NCI-H1105 (cell line): ENCODE measurements around the gene VSIG8.

Experiments
- DNase-seq: peaks from one replicate; lab custom pipeline; 2025; lab: John Stamatoyannopoulos, UW

The VSIG8 gene

DNA sequence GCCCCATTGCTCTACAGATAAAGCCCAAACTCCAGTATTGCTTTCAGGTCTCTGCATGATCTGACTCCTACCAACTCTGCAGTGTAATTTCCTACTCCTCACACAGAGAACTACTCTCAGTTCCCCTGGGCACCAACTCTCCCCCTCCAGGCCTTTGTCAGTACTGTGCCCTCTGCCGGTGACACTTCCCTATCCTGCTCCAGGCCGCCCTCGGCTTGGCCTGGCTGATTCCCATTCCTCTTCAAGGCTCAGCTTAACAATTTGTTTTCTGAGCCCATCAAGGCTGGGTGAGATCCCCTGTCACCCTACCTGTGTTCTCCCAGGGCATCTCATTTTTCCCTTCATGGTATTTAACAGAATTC lies 33.2 kb downstream of the VSIG8 start:
- DNase-seq: no peak

DNA sequence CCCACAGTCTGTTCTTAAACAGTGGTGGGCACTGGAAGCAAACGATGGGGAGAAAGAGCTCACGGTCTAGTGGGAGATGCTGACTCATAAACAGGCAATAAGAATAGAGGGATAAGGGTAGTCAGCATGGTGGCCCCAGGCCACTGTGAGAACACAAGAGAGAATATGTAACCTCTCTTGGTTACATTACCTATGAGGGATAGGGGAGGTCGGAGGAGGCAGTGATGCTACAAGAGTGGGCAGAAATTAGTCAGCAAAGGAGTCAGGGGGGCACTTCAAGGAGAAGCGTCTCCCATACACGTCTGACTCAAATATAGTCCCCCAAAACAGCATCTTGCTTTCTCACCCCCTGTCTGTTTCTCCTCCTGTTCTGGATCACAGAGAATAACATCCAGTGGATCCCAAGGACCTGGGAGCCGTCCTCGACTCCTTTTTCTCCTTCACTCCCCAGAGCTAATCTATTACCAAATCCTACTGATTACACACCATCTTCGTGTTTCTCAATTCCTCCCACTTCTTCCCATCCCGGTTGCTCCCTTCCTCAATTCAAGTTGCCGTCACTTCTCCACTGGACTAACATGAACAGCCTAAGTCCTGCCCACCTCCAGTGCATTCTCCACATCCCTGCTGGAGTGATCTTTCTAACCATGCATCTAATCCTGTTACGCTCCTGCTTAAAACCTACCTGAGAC lies 33.7 kb downstream of the VSIG8 start:
- DNase-seq: no peak

DNA sequence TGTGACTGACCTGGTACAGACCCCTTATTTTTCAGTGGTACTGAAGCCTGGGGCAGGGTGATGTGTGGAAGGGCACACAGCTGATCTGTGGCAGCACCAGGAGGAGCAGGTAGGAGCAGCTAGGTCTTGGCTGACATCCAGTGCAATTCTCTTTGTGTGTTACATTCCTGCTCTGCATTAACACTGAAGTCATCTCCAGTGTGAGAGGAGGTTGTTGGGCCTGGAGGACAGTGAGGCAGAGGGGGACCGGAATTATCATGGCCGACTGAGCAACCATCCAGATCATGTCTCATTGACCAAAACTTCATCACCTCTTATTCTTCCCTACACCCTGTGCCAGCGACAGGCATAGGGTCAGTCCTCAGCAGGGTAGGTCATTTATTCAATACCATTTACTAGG lies 34.3 kb downstream of the VSIG8 start:
- DNase-seq: no peak

DNA sequence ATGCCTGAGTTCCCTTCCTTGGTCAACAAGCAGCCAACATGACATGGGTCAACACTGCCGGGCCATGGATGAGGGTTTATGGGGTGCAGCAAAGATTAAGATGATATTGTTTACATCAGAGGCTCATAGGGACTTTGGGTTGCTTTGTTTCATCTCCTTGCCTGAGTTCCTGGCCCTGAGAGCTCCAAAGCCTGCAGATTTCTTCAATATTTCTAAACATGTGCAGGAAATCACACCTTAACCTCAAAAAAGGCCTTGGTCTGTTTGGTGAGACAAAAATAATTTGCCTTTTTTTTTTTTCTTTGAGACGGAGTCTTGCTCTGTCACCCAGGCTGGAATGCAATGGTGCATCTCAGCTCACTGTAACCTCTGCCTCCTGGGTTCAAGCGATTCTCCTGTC lies 34.9 kb downstream of the VSIG8 start:
- no peak for DNase-seq

DNA sequence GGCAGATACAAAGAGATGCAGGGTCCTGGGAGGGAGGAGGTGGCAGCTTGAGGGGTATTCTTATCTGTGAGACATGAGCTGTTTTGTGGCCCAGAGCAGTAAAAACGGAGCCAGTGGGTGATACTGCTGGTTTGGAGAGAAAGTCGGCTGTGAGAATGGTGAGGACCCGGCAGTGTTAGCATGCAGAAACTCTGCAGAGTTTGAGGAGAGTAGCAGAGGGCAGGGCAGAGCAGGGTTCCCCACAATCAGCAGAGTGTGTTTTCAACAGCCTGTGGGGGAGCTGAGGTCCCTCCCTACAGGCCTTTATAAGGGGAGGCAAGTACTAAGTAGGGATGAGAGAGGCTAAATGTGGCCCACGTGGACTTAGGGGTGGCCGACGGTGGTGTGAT lies 35.4 kb downstream of the VSIG8 start:
- DNase-seq: no peak

DNA sequence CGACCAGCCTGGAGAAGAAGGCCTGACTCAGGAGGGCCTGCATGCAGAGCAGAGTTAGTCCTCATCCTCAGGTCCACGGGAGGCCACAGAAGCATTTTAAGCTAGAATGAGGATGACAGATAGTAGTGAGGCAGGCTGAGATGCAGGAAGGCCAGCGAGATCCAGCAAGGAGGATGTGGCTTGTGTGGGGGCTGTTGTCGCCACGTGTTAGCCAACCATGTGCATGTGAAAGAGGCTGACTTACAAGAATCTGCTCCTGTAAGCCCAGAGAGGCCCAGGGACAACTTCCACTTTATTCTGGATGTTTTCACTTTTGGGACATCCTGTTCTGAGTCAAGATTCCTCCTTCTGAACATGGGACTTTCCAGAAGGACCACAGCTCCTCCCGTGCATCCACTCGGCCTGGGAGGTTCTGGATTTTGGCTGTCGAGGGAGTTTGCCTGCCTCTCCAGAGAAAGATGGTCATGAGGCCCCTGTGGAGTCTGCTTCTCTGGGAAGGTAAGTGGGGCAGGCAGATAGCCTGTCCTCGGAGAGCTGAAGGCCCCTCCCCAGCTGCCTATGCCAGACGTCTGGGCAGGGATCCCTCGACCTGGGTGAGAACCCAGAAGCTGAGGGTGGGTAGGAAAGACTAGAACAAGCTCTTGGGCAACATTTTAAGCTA lies 35.9 kb downstream of the VSIG8 start, which contains the start of gene SLAMF8:
SLAMF8 (plus strand) TSS at position 433 of the 661 bp plus-strand sequence; CDS start at position 459, 26 bp downstream.
- no peak for DNase-seq

DNA sequence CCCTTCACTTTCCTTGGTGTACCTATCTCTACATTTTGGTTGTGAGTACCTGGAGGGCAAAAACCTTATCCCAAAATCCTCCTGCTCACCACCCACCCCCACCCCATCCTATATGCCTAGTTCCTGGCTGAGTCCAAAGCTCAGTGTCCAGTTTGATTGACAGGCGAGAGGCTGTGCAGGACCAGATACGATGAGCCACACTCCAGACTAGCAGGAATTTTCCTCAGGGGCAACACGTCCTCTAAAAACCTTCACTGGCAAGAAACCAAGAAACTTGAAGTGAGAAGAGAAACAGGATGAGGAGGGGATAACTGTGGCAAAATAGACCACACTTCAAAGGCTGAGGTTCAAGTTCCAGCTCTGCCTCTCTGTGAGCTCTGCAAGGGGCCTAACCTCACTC lies 36.9 kb downstream of the VSIG8 start:
- DNase-seq: no peak

DNA sequence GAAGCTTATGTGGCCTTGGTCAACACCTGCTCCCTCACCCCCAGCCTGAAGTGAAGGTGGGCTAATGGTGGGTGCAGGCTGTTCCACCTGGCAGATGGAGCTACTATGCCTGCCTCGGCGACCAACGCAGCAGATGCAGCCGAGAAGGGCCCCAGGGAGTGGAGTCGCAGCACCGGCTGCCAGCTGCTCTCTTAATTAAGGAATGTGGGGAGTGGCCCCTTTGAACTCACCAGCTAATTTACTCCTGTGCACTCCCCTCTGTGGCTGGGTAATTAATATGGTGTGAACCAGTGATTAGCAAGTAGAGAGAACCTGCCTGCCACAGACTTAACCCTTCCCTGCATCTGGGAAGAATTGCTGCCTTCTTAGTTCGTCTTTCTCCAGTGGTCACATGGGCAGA lies 39.1 kb downstream of the VSIG8 start:
- peak; percentile 88 for DNase-seq

DNA sequence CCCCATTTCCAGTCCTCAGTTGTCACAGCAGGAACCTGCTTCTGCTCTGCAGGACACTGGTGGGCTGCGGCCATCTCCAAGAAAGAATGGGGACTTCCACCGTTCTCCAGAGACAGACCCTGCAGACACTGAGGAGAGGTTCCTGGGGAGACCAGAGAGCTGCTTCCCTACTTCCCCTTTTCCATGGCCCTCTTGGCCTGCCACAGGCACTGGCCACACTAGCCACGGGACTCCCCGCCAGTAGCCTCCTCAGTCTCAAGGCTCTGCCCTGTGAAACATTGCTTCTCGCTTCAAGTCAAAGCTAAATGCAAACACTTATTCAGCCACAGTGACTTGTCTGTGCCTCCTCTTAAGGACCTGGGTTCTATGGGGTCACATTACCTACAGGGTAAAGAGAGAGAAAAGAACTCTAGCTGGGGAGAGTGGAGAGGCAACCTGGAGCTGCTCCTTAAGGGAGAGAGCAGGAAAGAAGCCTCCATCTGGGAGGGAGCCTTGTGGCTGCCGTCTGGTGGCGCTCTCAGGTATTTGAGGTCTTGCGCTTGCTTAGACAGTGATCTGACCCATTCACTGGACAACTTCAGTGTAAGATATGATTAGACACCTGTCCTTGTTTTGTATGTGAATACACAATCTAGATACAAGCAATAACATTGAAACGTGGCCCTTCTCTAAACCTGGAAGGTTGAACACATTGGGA lies 41.1 kb downstream of the VSIG8 start:
- DNase-seq: no peak

DNA sequence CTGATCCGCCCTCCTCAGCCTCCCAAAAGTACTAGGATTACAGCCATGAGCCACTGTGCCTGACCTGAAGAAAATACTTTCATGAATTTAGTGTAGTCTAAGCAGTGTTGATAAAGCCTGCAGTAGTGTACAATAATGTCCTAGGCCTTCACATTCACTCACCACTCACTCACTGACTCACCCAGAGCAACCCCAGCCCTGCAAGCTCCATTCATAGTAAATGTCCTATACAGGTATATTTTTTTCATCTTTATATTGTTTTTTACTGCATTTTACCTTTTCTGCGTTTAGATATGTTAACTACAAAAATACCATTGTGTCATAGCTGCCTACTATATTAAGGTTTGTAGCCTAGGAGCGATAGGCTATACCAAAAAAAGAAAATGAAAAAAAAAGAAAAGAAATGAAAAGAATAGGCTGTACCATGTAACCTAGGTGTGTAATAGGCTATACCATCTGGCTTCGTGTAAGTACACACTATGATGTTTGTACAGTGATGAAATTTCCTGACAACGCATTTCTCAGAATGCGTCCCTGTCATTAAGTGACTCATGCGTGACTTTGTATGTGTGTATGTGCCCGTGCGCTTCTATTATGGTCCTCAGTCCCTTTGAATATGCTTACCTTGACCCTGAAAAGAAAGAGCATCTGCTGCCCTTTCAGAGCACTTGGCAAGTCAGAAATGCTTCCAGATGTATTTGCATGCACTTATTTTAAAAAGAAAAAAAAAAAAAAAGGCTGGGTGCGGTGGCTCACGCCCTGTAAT lies 45.0 kb downstream of the VSIG8 start:
- DNase-seq: no peak

DNA sequence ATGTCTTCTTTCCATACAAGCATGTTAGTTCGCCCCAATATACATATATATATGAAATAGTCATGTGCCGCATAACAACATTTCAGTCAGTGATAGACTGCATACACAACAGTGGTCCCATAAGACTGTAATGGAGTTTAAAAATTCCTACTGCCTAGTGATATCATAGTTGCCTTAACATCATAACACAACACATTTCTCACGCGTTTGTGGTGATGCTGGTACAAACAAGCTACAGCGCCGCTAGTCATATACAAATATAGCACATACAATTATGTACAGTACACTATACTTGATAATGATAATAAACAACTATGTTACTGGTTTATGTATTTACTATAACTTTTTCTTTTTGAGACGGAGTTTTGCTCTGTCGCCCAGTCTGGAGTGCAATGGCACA lies 46.5 kb downstream of the VSIG8 start:
- no peak for DNase-seq

DNA sequence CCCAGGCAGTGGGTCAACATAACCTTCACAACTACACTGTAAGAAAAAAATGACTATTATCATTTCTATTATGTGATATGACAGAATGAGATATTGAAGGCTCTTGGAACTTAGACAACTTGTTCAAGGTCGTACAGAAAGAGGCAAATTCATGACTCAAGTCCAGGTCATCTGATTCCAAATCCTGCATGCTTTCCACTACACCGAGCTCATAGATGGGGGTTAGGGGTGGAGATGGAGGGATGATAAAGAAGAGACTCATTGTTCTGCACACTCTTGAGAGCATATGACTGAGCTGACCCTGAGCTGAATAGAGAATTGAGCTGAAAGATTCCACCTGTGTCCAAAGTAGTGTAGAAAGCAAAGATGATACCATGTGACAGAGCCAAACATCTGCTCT lies 57.5 kb downstream of the VSIG8 start:
- no peak for DNase-seq
